ENCODE results near the gene SH3BP1.

SH3BP1 gene

DNA sequence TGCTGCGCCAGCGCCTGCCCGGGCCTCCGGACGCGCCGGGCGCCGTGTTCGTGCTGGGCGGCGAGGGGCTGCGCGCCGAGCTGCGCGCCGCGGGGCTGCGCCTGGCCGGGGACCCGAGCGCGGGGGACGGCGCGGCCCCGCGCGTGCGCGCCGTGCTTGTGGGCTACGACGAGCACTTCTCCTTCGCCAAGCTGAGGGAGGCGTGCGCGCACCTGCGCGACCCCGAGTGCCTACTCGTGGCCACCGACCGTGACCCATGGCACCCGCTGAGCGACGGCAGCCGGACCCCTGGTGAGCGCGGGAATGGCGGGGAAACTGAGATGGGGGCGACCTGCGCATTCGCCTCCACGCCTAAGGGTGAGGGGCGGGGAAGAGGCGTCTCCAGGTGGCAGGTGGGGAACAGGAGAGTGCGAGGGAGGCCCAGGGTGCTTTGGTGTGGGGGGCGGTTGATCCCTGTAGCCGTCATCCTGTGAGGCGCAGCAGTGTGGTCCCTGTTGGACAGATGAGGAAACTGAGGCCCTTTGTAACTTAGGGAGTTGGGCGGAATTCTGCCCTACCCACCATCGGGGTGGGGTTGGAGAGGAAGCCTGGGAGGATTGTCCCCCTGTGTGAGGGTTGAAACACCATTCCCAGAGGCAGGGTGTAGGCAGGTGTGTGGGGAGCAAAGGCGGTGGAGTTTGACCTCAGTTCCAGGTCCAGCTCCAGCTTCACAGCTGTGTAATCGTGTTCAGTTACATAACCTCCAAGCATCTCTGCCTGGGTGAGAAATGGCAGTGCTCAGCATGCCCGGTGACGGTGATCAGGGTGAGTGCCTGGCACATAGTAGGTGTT lies 19.8 kb downstream of the SH3BP1 start:
- peak; percentile 27 to 63 (median 33) for DNase-seq

DNA sequence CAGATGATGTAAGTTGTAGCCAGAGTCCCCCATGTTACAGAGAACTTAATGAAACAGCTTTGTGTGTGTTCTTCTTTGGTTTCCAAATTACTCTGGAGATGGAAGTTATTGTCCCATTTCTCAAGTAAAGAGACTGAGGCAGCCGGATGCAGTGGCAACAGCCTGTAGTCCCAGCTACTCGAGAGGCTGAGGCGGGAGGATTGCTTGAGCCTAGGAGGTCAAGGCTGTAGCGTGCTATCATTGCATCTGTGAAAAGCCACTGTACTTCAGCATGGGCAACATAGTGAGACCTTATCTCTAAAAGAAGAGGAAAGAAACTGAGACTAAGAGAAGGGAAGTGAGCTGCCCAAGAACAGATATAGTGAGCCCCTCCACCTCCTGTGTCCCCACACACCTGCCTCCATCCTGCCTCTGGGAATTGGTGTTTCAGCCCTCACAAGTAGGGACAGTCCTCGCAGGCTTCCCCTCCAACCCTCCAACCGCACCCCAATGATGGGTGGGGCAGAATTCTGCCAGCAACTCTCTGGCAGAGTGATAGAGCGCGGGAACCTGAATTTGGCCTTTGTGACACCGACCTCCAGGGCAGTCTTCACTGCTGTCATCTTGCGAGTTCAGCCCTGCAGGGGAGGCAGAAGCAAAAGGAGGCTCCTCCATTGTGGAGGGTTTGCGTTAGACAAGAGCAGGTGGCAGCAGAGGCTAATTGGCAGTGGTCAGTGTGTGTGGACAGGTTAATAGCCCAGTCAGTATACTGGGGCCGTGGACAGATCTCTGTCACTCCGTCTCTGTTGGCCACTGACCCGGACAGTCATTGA lies 20.6 kb downstream of the SH3BP1 start:
- DNase-seq, result no peak

DNA sequence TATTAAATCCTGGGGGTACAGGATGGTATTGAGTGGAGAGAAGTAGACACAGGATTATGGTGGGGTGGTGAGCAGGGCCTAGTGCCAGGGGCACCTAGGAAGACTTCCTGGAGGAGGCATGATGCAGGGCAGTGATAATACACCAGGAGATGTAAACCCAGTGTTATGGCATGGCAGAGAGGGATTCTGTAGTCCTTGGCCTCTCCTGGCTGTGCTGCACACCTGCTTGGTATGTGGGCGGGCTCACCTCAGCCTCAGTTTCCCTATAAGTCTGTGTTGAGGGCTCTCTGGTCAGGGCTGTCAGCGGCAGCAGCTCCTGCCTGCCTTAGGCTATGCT lies 21.2 kb downstream of the SH3BP1 start:
- peak in 1 of 3 donors; percentile 17 for DNase-seq

DNA sequence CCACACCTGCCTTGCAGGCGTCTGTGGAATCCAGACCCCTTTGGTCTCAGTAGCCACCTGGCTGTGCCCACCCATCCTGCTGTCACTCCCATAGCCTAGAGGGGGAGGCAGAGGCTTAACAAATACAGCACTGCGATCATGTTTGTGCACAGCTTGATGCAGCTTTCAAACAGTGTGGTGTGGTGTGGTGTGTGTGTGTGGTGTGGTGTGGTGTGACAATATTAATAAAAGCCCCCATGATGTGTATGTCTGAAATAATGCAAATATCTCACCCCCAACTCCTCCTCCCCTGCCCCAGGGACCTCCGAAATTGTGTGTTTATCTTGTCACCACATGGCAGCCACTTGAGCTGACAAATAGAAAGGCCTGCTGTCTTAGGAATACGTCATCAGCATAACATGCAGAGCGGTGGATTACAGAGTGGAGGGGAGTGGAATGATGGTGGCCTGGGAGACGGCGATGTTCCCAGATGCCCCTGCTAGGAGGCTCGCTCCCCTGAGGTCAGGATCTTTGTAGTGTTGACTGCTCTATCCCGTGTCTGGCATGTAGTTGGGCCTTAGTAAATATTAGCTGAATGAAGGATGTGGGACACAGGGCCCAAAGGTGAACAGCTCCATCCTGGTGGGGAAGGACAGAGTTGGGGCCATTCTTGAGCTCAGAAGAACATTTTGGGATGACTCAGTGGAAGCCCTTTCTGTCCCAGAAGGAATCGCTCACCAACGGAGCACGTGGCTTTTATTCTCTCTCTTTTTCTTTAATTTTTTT lies 21.9 kb downstream of the SH3BP1 start:
- peak in 2 of 3 donors; percentile 41 to 48 for DNase-seq

DNA sequence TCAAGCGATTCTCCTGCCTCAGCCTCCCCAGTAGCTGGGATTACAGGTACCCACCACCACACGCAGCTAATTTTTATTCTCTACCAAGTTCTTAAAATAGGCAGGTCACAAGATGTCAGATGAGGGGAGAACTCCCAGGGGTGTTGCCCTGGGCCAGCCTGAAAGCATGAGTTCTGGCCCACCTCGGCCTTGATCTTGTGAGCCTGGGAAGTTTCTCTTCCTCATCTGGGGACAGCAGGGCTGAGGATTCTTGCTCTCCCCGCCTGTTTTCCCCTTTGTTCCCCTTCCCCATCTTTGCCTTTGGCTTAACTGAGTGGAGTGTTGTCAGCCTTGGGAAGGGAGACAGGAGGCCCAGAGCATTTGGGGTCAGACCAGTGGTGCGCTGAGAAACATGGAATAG lies 22.6 kb downstream of the SH3BP1 start:
- peak; percentile 58 to 68 (median 66) for DNase-seq

DNA sequence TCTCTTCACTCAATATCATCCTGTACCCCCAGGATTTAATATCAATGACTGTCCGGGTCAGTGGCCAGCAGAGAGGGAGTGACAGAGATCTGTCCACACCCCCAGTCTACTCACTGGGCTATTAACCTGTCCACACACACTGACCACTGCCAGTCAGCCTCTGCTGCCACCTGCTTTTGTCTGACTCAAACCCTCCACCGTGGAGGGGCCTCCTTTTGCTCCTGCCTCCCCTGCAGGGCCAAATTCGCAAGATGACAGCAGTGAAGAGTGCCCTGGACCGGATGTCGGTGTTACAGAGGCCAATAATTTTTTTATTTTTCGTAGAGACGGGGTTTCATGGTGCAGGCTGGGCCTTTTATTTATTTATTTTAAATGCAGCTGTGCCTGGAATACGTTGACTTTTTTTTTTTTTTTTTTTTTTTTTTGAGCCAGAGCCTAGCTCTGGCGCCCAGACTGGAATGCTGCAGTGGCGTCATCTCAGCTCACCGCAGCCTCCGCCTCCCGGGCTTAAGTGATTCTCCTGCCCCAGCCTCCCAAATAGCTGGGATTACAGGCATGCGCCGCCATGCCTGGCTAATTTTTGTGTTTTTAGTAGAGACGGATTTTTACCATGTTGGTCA lies 24.2 kb downstream of the SH3BP1 start:
- no peak for DNase-seq

DNA sequence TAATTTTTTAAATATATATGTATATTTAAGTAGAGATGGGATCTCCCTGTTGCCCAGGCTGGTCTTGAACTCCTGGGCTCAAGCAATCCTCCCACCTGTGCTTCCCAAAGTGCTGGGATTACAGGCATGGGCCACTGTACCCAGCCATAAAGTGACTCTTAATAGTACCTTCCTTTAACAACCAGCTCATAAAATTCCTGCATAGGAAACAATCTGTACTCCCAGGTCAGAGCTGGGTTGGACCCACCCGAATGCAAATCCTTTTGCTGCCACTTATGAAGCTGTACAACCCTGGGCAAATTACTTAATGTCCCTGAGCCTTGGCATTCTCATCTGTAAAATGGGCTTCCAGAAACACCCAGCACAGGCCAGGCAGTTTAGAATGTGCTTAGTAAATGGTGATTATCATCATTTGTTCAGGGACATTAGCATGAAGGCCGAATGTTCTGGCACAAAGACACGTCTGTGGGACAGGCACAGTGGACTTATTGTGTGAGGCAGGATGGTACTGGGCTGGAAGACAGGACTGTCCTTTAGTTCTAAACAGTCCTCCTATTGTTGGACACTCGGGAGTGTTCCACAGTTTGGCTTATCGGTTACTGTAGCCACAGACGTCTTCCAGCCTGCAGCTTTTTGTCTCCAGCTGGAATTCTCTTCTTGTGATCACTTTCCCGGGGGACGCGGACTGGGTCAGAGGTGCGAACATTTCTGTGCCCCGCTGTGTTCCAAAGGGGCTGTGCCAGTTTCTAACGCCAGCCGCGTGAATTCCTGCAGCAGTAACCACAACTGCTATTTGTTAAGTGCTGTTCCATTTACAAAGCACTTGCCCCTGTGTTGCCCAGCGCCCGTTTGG lies 25.0 kb downstream of the SH3BP1 start:
- DNase-seq, result no peak

DNA sequence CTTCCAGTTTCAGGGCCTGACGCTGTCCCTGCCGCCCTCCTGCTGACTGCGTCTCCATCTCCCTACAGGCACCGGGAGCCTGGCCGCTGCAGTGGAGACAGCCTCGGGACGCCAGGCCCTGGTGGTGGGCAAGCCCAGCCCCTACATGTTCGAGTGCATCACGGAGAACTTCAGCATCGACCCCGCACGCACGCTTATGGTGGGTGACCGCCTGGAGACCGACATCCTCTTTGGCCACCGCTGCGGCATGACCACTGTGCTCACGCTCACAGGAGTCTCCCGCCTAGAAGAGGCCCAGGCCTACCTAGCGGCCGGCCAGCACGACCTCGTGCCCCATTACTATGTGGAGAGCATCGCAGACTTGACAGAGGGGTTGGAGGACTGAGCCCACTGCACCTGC lies 26.0 kb downstream of the SH3BP1 start:
- DNase-seq, result no peak

DNA sequence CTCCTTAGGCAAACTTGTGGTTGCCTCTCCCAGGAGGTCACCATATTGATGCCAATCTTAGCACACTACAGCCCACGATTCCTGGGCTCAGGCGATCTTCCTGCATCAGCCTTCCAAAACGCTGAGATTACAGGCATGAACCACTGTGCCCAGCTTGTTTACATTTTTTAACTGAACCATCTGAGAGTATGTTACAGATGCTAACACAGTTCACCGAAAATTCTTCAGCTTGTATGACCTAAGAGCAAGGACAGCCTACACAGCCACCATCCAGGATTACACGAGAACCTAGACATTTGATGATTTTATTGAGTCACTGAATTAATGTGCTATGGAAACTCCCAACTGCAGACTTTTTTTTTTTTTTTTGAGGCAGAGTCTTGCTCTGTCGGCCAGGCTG lies 30.1 kb downstream of the SH3BP1 start:
- peak in 2 of 3 donors; percentile 23 to 38 for DNase-seq

DNA sequence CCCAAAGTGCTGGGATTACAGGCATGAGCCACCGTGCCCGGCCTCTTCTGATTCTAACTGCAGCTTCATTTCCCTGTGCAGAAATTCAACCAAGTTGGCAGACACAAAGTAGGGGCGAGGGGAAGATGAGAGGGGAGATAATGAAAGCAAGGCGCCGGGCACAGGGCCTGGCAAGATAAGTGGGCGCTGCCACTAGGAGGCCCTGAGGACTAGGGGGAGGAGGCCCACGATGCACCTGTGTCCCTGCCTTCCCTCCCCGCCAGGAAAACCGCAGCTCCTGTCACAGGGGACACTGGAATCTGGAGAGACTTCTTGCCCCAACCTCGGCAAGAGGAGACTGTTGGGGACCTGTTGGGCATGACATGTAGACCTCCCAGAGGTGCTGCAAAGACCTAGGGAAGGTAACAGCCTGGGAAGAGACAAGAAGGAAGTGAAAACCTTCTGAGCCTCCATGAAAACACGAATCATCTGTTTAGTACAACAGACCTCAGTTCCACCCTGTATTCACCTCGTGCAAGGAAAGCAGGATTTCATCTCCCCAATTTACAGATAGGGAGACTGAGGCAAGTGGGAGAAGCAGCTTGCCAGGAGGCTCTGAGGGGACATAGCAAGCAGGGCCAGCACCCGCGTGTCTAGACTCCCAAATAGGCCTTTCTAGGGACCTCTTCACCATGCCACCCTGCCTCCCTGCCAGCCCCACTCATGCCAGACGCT lies 32.9 kb downstream of the SH3BP1 start:
- no peak for DNase-seq

DNA sequence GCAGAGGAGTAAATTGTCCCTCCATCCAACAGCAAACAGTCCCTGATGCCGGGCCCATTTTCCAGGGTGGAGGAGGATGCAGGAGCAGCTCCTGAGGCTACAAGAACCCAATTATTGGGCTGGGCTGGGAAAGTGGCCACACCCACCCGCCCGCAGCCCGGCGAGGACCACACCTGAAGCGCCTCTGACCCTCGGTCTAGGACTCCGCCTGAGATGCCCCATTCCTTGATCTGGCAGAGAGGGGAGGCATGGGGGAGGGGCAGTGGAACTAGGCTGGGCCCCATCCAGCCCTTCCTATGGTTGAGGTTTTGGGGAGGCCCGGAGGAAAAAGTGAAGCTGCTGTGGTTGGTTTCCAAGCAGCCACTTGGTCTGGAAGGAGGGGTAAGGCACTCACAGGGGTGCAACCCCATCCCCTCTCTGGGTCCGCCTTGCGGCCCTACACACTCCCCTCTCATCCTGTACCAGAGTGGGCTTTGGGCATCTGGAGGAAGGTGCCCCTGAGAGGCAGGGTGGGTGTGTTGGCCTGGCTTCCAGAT lies 33.5 kb downstream of the SH3BP1 start:
- DNase-seq, result no peak

DNA sequence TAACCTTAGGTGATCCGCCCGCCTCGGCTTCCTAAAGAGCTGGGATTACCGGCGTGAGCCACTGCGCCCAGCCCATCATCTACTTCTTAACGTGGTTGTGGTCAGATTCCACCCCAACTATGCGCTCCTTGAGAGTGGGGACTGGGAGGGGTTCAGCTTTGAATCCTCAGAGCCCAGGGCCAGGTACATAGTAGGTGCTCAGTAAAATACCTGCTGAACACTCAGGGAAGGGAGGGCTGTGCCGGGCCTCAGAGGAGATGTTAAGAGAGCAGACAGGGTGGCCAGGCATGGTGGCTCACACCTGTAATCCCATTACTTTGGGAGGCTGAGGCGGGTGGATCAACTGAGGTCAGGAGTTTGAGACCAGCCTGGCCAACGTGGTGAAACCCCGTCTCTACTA lies 34.8 kb downstream of the SH3BP1 start:
- DNase-seq, result no peak

DNA sequence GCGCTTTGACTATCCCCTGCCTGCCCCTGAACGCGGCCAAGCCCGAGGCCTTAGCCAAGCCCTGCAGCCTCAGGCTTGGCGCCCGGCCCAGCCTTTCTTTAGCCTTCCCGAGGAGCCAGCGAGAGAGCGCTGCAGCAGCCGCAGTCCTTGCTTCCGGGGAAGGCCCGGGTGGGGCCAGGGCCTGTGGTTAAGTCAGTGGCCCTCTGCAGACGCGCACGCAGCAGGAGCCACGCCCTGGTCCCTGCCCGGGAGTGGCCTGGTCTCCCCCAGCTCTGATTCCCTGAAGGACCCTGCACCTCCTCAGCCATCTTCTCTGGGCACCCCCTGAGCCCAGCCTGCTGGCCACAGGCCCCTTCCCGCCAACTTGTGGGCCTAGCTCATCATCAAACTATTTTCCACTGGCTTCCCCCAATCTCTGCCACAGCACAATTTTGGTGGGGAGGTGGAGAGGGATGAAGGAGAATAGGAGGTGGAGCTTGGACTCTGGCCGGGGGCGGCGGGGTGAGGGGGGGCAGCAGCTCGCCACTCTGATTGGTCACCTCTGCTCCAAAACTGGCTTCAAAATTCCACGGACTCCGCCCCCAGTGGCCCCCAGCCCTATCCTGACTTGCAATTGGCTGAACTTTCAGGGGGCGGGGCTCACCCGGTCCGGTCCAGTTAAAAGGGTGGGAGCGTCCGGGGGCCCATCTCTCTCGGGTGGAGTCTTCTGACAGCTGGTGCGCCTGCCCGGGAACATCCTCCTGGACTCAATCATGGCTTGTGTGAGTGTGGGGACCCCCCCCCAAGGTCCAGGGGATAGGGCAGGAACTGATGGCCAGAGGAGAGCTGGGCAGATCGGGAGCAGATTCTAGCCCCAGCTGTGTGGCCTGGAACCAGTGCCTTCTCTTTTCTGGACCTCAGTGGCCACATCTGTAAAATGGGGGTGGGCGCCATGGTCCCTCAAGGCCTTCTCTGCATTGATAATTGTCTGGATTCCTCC lies 35.8 kb downstream of the SH3BP1 start, which contains the start of gene LGALS1:
Gene LGALS1 (plus strand): TSS at position 686 of the 979 bp plus-strand sequence. CDS start 67 bp downstream, at position 753.
- peak; percentile 96 to 98 (median 97) for DNase-seq

DNA sequence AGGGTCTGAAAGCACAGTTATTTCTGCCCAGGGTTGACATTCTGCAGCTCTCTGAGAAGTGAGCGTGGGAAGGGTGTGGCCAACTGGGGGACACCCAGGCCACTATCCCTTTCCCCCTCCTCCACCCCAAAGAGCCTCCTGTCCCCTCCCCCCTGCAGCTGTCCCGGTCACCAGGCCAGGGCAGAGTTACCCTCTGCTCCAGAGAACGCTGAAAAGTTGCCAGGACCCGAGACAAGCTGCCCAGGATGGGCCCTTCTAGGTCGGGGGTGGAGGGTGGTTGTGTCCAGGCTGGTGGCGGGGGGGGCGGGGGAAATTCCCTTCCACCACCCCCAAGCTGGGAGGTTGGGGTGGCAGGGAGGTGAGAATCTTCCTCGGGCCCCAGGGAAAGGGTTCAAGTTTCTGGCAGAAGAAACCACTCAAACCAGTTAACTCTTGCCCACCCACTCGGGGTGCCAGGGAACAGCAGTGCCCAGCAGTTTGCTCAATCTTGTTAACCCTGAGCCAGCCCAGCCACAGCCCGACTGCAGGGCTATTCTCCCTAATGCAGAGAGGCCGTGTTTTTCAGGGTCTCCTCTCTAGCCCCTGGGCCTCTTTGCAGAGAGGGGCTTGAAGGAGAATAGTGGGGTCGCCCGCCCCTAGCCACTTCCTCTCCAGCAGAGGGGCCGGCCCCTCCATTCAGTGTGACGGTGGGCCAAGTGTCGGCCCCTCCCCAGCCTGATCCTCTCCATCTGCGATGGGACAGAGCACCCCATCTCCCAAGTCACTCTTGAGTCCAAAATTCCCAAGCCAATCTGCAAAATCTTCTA lies 36.7 kb downstream of the SH3BP1 start:
- peak; percentile 44 to 71 (median 48) for DNase-seq

DNA sequence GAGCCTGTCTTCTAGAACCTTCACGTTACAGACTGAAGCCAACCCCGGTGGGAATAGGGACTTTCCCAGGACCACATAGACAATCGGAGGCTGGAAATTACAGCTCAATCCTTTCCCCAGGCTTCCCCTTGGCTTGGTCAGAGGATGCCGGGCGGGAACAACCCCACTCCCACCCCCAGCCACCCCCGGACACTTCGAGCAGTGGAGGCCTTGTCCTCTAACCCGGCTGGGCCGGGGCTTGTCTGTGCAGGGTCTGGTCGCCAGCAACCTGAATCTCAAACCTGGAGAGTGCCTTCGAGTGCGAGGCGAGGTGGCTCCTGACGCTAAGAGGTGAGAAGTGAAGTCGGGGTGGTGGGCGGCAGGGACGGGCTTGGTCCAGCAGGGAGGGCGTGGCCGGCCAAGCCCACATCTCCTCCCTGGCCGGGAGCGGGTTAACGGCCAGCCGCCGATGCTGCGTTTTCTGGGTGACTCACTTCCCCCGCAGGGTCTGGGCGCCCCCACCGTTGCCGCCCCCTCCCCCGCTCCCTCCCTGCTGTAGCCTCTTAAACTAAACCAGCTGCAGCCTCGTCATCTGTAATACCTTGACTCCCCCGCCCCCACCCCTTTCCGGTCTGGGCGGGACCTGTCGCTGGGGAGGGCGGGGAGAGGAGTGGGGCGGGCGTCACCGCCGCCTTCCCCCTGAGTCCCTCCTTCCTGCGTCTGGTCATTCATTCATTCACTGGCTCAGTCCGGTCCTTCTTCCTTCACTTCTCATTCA lies 37.4 kb downstream of the SH3BP1 start:
- DNase-seq, result peak; percentile 92 to 97 (median 93)

DNA sequence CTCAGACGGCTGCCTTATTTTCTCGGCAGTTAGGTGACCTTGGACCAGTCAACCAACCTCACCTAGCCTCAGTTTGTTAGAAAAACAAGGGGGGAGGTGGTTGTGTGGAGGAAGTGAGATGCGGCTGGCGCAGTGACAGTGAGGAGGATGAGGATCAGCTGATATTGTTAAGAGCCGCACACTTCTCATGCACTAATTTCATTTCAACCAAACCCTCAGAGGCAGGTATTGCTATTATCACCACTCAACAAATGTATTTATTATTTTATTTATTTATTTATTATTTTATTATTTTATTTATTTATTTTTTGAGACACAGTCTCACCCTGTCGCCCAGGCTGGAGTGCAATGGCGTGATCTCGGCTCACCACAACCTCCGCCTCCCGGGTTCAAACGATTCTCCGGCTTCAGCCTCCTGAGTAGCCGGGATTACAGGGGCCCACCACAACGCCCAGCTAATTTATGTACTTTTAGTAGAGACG lies 38.1 kb downstream of the SH3BP1 start:
- no peak for DNase-seq

DNA sequence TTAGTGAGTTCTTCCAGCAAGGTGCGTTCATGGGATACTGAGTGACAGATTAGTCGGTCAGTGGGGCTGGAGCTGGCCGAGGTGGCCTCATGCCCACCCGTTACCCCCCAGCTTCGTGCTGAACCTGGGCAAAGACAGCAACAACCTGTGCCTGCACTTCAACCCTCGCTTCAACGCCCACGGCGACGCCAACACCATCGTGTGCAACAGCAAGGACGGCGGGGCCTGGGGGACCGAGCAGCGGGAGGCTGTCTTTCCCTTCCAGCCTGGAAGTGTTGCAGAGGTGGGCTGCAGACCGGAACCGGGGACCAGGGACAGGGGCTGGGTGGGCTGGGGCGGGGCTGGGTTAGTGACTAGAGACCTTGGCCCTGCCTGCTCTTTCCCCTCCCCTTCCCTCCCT lies 38.9 kb downstream of the SH3BP1 start:
- no peak for DNase-seq

DNA sequence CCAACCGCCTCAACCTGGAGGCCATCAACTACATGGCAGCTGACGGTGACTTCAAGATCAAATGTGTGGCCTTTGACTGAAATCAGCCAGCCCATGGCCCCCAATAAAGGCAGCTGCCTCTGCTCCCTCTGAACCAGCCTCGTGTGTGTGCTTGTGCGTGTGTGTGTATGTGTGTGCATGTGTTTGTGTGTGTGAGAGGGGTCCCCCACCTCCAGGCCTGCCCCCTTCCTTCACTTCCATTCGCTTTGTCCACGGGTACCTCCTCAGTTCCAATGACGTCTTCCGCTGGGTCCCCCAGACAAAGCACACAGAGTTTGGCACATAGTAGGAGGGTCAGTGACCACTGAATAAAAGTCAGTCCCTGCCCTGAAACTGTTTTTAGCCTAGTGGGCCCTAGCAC lies 40.2 kb downstream of the SH3BP1 start:
- no peak for DNase-seq
